Measurements from ENCODE around the gene NIPAL3. TPM values are rescaled to one million over a fixed set of nuclear protein-coding genes. Genes with fewer than 3 reads are reported as not detected.

Gene NIPAL3
- total RNA-seq, 1 donor from 2014 or later: 12.0 TPM

DNA sequence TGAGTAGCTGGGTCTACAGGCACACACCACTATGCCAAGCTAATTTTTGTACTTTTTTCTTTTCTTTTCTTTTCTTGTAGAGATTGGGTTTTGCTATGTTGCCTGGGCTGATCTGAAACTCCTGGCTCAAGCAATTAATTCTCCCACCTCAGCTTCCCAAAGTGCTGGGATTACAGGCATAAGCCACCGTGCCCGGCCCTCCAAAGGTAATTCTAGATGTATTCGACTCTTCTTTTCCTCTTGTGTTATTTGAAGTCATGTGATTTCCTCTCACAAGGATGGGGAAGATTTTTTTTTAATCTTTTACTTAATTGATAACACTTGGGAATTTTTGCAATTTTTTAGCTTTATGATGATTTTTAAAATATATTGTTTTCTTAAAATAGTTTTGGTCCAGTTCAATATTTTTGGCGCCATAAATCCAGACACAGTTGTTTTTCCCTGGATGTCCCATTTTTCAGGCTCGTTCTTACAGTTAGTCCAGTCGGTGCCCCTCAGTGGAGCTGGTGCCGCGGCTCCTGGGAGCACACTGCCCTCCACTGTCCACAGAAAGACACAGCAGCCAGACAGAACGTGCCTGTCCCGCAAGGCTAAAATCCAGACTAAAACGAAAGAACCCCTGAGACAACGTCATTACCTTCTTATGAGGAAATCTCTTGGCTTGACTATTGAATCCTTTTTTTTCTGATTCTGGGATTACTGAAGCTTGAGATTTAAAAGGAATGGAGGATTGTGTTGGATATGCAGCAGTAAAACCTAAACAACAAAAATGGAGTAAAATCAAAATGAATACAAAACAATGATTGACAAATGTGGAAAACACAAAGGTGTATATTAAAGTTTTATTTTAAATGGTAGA, 24.4 kb upstream of the NIPAL3 start:
- peak; percentile 74 for DNase-seq

DNA sequence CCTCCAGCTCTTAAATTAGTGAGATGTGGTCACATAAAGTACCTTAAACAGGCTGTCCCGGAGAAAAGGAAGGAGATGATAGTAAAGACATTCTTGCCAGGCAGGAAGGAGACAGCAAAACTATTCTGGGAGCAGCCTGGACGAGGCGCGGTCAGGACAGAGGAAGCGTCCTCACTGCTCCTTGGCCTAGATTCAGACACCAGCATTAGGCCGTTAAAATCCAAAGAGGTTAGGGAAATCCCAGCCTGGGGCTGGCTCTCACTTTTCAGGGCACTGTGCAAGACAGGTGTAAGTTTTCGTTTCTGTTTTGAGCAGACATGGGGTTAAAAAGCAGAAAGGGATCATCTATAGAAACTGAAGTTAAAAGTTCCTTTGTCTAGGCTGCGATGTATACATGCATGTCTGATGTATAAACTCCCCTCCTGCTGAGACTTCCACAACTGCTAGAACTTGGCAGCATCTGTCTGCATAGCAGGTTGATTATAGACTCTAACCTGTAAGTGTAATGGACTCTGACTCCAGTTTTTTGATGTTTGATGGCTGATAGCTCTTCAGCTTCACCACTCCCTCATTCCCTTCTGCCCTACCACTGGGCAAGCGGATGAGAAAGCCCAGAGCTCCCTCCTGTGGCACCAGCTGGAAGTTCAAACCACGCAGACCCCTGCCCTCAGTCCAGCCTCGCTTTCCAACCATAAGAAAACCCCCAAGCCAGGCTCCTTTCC, 23.6 kb upstream of the NIPAL3 start:
- DNase-seq: peak; percentile 38

DNA sequence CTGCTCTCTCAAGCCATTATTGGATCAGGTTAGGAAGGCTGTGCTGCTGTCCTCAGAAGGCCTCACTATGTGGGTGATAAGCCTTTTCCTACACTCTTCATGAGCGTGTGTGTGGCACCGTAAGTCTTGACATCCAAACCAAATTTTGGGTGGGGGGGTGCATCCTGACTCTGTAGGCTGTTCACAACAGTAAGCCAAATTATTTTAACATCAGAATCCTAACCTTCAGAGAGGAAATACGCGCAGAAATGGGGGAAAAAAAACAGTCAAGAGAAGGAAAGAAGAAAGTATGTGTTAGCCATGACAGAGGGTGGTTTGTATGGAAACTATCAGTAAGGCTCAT, 23.0 kb upstream of the NIPAL3 start:
- DNase-seq: no peak

- no peak for DNase-seq
Observed at GRCh38 chr1:24392982-24393650, 22.5 kb upstream of the NIPAL3 start.

GRCh38 chr1:24393892-24394291, 21.7 kb upstream of the NIPAL3 start:
- no peak for DNase-seq

- DNase-seq: no peak
Observed at GRCh38 chr1:24400065-24400464, 15.5 kb upstream of the NIPAL3 start.

DNA sequence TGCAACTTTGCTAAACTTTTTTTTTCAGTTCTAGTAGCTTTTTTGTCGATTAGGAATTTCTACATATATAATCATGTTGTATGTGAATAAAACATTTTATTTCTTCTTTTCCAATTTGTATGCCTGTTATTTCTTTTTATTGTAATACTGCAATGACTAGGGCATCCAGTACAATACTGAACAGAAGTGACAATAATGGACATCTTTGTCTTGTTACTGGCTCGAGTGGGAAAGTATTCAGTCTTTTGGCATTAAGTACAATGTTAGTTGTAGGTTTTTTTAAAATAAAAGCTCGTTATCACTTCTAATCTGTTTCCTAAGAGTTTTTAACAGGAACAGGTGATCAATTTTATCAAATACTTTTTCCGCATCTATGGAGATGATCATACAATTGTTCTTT, 11.8 kb upstream of the NIPAL3 start:
- DNase-seq: no peak

- no peak for DNase-seq
Observed at GRCh38 chr1:24406788-24407187, 8.8 kb upstream of the NIPAL3 start.

DNA sequence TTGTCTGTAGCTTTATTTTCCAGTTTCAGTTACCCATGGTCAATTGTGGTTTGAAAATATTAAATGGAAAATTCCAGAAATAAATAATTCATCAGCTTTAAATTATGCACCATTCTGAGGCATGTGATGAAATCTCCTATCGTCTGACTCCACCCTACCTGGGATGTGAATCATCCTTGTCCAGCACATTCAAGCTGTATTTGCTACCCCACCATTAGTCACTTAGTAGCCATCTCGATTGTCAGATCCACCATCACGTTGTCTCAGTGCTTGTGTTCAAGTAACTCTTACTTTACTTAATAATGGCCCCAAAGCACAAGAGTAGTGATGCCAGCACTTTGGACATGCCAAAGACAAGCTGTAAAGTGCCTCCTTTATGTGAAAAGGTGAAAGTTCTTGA, 6.1 kb upstream of the NIPAL3 start:
- DNase-seq: no peak

DNA sequence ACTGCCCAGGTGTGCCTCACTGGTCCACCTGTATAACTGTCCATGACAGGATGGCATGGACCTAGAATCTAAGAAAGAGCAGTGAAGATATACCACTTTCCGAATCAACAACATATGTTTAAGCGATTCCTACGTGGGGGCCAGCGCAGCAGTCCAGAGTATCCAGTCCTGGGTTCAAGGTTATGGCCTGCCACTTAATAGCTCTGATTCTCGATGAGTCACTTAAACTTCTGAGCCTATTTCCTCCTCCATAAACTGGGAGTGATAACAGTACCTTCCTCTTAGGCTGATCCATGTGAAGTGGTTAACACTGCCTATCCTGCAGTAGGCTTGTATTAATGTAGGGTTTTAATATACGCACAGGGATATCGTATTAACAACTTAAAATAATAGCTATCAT, 4.9 kb upstream of the NIPAL3 start:
- no peak for DNase-seq

DNA sequence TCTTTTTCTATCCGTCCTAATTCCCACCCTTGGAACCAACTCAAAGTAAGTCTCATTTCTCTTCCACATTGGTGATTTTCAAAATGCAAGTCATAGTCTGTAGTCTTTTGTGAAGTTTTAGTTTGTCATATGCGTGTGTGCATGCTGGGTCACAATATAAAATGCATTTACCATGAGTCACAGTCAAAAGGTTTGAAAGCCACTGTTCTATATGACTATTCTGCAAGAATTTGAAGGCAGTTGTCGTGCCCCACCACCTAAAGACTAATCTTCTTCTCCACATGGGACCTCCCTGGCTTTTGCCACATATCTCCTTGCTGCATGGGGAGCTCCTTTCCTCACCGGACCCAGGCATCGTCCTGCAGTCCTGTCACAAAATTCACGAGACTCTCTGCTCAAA, 3.6 kb upstream of the NIPAL3 start:
- DNase-seq: no peak

- no peak for DNase-seq
Observed at GRCh38 chr1:24412408-24412807, 3.2 kb upstream of the NIPAL3 start.

- peak; percentile 35 for DNase-seq
Observed at GRCh38 chr1:24413350-24414163, 2.0 kb upstream of the NIPAL3 start, which contains the start of gene STPG1. Gene STPG1, minus strand, starts transcription at chr1:24413782. Its CDS starts 12,394 bp downstream, at chr1:24401388.

DNA sequence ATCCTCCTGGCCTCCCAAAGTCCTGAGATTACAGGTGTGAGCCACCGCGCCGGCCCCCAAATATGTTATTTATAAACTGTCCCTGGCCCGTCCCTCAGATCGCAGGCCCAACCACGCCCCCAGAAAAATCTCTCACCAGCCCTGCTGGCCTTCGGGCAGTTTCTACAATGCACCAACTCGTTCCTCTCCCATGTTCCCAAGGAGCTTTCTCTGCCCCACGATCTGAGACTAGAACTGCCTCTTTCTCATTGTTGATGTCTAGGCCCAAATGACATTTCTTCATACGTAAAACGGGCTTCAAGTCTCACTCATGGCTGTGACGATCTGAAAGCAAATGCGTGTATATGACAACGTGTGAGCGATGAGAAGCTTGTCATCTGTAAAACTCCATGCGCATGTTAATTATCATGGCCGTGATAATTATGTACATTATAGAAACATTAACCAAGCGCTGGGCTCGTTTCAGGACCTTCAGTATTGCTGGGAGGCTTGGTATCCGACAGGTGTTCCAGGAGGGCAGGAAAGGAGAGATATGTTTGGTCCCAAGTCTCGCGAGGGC, 748 bp upstream of the NIPAL3 start:
- no peak for DNase-seq

DNA sequence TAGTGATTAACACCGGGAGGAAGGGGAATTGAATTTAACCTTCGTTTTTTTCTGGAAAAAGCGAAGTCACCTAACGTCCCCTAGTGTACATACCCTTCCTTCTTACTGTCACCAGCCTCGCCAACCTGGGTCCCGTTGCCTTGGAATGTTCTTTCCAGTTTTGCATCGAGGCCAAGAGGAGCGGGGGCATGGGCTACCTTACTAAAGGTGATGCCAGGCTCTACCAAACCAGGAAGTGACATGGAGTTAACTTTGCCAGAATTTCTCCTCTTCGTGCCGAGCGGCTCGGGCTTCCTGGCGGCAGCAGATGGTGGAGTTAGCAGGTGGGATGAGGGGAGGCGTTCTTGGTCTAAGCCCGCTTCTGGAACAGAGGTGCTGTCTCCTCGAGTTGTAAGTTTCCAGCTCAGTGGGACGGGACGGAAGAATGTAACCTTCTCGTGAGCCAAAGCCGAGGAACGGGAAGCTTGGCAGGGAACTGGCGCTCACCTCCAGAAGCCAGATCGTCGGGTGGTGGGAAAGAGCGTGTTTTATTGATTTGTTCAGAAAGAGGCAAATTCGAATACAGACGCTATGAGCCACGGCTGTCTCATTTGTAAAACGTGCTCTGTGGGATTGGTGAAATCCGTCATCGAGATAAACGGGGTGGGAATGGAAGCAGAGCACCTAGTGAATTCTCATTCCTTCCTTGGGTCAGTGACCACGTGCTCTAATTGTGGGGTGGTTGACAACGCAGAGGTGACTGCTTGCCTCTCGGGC, 486 bp downstream of the NIPAL3 start:
- DNase-seq: peak; percentile 3

DNA sequence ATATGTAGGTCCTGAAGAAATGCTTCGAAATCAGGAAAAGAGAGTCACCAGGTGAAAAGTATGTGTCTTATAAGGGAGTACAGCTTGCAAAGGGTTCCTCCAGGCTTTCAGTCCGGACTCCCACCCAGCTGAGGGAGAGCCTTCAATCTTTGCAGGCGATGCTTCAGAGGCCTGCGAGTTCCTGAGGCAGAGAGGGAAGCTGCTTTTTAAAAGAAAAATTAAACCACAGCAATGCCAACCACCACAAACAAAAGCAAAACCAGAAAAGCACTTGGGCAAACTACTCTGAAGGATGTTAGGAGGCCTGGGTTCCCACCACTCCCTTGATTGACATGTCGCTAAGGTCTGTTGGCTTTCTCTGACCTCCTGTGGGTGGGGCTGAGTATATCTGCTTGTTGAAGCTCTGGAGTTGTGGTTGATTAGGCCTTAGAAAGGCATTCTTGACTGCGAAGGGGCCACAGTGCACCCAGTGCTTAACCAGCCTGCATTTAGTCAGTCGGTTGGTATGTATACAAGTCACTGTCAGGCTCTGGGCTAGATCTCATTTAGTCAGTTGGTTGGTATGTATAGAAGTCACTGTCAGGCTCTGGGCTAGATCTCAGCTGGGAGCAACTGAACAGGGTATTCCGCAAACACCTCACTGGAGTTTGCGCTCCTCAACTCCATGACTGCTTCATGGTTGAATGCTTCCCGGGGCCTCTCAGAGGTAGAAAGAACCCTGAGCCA, 1.2 kb downstream of the NIPAL3 start:
- no peak for DNase-seq

DNA sequence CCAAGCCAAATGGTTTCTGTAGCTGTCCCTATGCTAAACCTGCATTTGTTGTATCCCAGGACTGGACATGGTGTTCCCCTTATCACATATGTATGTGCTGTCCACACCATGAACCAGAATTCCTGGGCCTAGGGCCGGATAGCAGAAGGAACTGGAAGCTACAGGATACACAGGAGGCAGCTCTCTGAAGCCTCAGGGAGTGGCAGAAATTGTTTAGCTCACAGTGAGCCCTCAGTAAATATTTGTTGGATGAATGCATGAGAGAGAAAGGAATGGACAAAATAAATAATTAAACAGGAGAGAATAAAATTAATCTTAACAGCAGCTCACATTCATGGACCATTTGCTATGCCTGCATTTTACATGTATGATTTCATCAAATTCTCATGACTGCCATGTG, 2.1 kb downstream of the NIPAL3 start:
- DNase-seq: no peak

- DNase-seq: peak; percentile 8
Observed at GRCh38 chr1:24418898-24419628, 3.5 kb downstream of the NIPAL3 start.

DNA sequence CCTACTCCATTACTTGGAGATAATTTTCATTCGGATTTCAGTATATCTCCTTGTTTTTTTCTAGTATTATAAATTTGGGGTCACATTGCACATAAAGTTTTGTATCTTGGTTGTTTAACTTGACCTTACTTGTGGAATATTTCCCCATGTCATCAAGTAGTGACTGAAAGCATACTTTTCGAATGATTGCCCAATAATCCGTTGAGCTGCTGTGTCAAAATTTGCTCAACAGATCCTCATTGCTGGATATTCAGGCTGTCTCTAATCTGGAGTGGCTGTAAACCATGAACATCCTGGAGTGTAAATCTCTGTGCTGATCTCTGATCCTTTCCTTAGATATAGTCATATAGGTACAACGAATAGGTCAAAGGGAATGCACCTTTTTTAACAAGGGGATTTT, 4.9 kb downstream of the NIPAL3 start:
- DNase-seq: no peak

DNA sequence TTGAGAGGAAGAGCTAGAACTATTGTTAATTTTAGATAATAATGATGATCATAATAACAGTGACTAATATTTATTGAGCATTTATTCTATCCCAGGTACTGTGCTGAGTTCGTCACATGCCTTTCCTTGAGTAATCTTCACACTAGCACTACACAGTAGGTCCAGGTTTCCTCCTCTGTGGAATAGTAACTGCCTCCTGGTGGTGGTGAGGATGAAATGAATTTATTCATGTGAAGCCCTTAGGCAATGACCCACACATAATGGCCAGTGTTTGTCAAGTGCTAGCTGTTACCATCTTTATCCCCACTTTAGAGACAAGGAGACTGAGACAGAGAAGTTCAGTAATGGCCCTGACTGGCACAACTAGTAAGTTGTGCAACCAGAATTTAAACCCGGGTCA, 5.9 kb downstream of the NIPAL3 start:
- DNase-seq: no peak

All from skin of body (tissue), 2 donors.